Measurements from ENCODE around the gene SLC15A2.
A peak's percentile ranks its signal among the peaks of the same experiment; 100 is the strongest.

The SLC15A2 gene

DNA sequence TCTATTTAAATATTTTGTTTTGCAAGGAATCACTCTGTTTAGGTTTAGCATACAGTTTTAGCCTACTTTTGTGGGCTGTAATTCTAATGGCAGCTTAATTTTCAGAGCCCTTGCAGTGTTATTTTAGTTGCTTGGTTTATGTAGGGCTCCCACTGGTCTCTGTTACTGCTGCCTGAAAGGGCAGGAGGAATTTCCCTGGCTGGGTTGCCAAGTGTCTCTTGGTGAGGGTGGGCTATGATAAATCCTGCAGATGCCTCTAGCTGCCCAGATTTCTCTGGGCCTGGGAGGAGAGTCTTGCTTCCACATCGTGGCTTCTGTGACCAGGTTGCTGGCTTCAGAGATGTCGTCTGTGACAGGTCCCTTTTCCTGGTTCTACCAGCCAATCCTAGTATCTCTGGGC is 91.6 kb downstream of the SLC15A2 start:
- no peak for DNase-seq

DNA sequence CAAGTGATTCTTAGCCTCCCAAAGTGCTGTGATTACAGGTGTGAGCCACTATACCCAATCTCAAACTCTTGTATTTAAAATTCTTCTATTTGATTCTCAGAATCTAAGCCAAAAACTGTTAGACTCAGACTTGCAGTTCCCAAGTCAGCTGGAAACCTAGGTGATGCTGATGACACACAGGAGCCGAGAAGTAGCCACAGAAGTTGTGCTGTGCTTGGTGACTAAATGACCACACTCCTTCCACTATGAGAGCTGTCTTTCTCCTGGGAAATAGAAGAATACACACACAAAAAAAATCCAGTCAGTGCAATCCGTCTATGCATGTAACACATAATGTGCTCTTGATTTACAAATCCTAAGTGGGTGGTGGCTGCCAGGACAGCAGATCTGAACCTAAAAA is 93.9 kb downstream of the SLC15A2 start:
- DNase-seq: no peak

DNA sequence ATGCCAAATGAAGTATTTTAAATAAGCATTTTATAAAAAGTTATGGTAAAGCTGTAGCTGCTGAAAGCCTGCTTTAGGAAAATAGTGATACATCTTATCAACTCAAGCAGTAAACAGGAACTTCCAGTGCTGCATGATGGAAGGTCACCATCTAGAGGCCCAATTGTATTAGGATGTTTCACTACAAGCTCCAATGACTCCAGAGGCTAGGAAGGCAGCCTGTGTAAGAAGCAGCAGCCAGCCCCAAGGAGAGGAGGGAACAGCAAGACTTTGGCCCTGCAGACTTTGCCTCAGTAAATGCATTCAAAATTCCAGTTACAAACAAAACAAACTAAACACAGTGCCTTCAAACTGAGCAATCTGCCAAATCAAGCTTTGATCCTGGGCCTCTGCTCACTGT is 95.7 kb downstream of the SLC15A2 start:
- DNase-seq: peak; percentile 14

DNA sequence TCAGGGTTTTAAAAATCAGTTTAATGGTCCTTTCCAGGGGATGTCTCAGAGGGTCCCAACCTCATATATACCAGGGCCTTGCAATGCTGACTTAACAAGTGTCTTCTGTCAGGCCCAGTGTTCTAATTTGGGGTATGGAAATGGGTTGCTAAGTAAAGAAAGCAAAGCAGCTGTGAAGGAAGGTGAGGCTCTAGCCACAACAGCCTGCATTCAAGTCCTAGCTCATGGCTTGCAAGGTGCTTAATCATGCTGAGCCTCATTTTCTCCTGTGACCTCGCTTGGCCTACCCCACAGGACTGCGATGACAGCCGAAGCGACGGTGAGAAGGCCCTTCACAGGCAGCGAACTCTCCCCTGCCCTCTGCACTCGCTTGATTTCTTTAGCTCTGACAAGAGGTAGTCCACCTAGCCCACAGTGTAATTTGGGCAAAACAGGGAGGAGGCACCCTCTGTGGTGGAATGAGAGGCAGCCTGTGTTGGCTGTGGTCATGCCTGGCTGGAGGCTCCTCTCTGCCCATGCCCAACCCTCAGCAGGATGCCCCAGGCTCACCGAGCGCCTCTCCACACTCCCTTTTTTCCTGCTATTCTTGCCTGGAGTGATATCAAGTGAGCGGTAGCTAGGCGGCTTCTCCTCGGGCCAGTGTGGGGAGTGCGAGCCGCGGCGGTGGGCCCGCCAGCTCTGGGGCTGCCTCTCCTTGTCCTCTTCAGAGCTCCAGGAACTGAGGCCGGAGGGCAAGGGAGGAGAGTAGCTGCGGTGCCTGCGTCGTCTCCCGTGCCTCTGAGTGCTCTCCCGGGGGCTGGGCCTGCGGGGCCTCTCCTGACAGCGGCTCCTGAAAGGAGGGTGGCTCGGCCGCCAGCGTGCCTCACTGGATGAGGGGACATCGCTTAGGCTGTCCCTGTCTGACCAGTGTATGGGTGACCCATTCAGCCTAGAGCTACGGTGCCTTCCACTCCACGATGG is 98.7 kb downstream of the SLC15A2 start:
- DNase-seq: no peak

Measured in DMS53 (cell line).